RWPE1 (cell line): Measurements from ENCODE around the gene PSAP.

Source experiments
- CTCF ChIA-PET: fragments of 350-600 bp; sonication (Branson Sonifier 250); formaldehyde crosslinking; extraction: SDS; loops from one replicate; lab custom pipeline; 2021; lab: Yijun Ruan, JAX
- POLR2A ChIA-PET: fragments of 400-600 bp; formaldehyde crosslinking; extraction: SDS; loops from one replicate; lab custom pipeline; 2020; ENCODE audit warnings: antibody characterized with exemption; ENCODE audit not compliant: low non-redundant PET; lab: Yijun Ruan, JAX
- DNase-seq: peaks from one replicate; pipeline ENCODE4 v3.0.0; 2012; ENCODE audit warnings: low spot score
- H3K27ac ChIP-seq: fragments of 450-650 bp; 2 replicates; pipeline ENCODE4 v1.5.1; 2017
- CTCF ChIP-seq: fragments of 450-650 bp; conservative IDR thresholded peaks from 2 replicates; pipeline ENCODE4 v1.5.1; 2017; ENCODE audit warnings: low read depth, mild to moderate bottlenecking

Gene PSAP

GRCh38 chr10:71817831-71818655 is 33.0 kb downstream of the PSAP start:
- DNase-seq, result no peak
- TF ChIP-seq CTCF, result no peak
- CTCF ChIA-PET, result interaction anchor here (0.6 to 1.7 kb wide), 3 partner anchors 78 to 121 kb away, joined by 3 to 9 read pairs (median 4); no protein-coding TSS in a partner anchor
- POLR2A ChIA-PET, result no interaction called here
- H3K27ac ChIP-seq, result peak overlapping the region; percentile 34

- POLR2A ChIA-PET, result no interaction called here
- DNase-seq, result no peak
- no peak for TF ChIP-seq CTCF
- CTCF ChIA-PET, result no interaction called here
- H3K27ac ChIP-seq, result peak overlapping the region; percentile 34
Observed at GRCh38 chr10:71816936-71817618, 34.0 kb downstream of the PSAP start.

GRCh38 chr10:71816421-71816851 is 34.6 kb downstream of the PSAP start:
- ChIA-PET POLR2A (no interaction called here), CTCF (interaction anchor here (0.5 kb wide), 1 partner anchor 158 kb away, joined by 4 read pairs; no protein-coding TSS in a partner anchor)
- no peak for DNase-seq
- peak overlapping the region; percentile 9 for H3K27ac ChIP-seq
- no peak for TF ChIP-seq CTCF

GRCh38 chr10:71815515-71816130 is 35.4 kb downstream of the PSAP start:
- no peak for TF ChIP-seq CTCF
- ChIA-PET POLR2A (no interaction called here), CTCF (interaction anchor here (0.5 to 1.3 kb wide), 4 partner anchors 76 to 157 kb away, joined by 3 to 6 read pairs (median 4); no protein-coding TSS in a partner anchor)
- peak overlapping the region; percentile 38 for H3K27ac ChIP-seq
- no peak for DNase-seq

- TF ChIP-seq CTCF, result no peak
Observed at GRCh38 chr10:71814922-71815411, 36.1 kb downstream of the PSAP start.

More at GRCh38 chr10:71814922-71815411, 36.1 kb downstream of the PSAP start:
- peak overlapping the region; percentile 38 for H3K27ac ChIP-seq
- ChIA-PET CTCF (interaction anchor here (0.5 to 1.3 kb wide), 5 partner anchors 75 to 1331 kb away, joined by 3 to 6 read pairs (median 3); no protein-coding TSS in a partner anchor), POLR2A (no interaction called here)
- DNase-seq, result no peak
